Gastrocnemius medialis (tissue), 4 donors: Measurements from ENCODE around the gene IFNA21. TPM values are rescaled to one million over a fixed set of nuclear protein-coding genes. Genes with fewer than 3 reads are reported as not detected.

Experiments used
- ATAC-seq, 2 donors: fragments of 150-250 bp; one replicate each; pipeline ENCODE4 v1.9.1; 2016
- DNase-seq, 2 donors: peaks; one replicate each; pipeline ENCODE4 v3.0.0-alpha.2; 2019
- H3K27ac ChIP-seq, 4 donors: fragments of 200-600 bp; sonication (generic); 1 replicate in 1 of 4; 2 replicates in 3 of 4; pipeline ENCODE4 v1.5.1; 2016 to 2018; ENCODE audit warnings: mild to moderate bottlenecking in 2 of 4, moderate library complexity in 1 of 4
- H3K27me3 ChIP-seq, 3 donors: fragments of 200-600 bp; sonication (generic) in 2 of 3; 1 replicate in 1 of 3; 2 replicates in 2 of 3; pipeline versions ENCODE4 v1.5.1 to v1.6.0; 2016 to 2019; ENCODE audit warnings: mild to moderate bottlenecking in 1 of 3, moderate library complexity in 1 of 3
- H3K36me3 ChIP-seq, 2 donors: fragments of 200-600 bp; sonication (generic) in 1 of 2; one replicate each; pipeline ENCODE4 v1.5.1; 2017 to 2018
- H3K4me1 ChIP-seq, 2 donors: fragments of 200-600 bp; sonication (generic) in 1 of 2; one replicate each; pipeline ENCODE4 v1.5.1; 2016 to 2017; ENCODE audit warnings: mild to moderate bottlenecking in 2 of 2
- H3K4me3 ChIP-seq, 4 donors: fragments of 200-600 bp; sonication (generic) in 3 of 4; 1 replicate in 1 of 4; 2 replicates in 3 of 4; pipeline ENCODE4 v1.5.1; 2016 to 2019; ENCODE audit warnings: mild to moderate bottlenecking in 2 of 4
- H3K9me3 ChIP-seq, 3 donors: fragments of 200-600 bp; sonication (generic) in 2 of 3; 1 replicate in 1 of 3; 2 replicates in 2 of 3; pipeline ENCODE4 v1.5.1; 2016 to 2019
- CTCF ChIP-seq, 5 experiments: fragments of 450-650 bp in 3 of 5; fragments of 200-600 bp in 2 of 5; sonication (generic) in 2 of 5; IDR thresholded peaks in 4 of 5; conservative IDR thresholded peaks in 1 of 5; 1 replicate in 4 of 5; 2 replicates in 1 of 5; pipeline ENCODE4 v1.5.1; 2016 to 2019; ENCODE audit warnings: antibody characterized with exemption in 5 of 5, mild to moderate bottlenecking in 3 of 5, moderate library complexity in 3 of 5
- POLR2A ChIP-seq, 2 donors: fragments of 450-650 bp; IDR thresholded peaks; one replicate each; pipeline ENCODE4 v1.6.1; 2017; ENCODE audit warnings: antibody characterized with exemption in 2 of 2, mild to moderate bottlenecking in 2 of 2, moderate library complexity in 2 of 2
- in situ Hi-C, 4 donors: fragments of 200-750 bp; cut with MboI; loops; one replicate each; pipeline versions ENCODE4 v1.15.0 to v1.8.0; 2017; ENCODE audit warnings: low sequenced_read_pairs in 4 of 4
- intact Hi-C: fragments of 100-400 bp; cut with DNase I; formaldehyde crosslinking; loops from one replicate; pipeline ENCODE4 v1.15.1; 2023; ENCODE audit warnings: low total_unique reads
- total RNA-seq, 4 donors: library from RNA; depleted of rRNA; stranded (reverse); fragments of >200 nt; gene quantifications; one replicate each; pipeline versions ENCODE4 v1.1.0 to v1.2.3, GENCODE V29; 2016

Gene IFNA21
- total RNA-seq, 4 donors from 2014 or later = not detected

GRCh38 chr9:21171351-21171750 is 4.9 kb upstream of the IFNA21 start:
- Histone ChIP-seq H3K27me3 (no peaks in the 10 kb centered on the region), H3K4me3 (no peak overlapping the region), H3K9me3 (no peaks in the 10 kb centered on the region), H3K4me1 (no peaks in the 10 kb centered on the region), H3K36me3 (no peaks in the 10 kb centered on the region), H3K27ac (no peak overlapping the region)
- DNase-seq (no peak), ATAC-seq (no peak)
- no peak for TF ChIP-seq POLR2A (IDR thresholded peaks at IDR 0.05)
- TF ChIP-seq CTCF (IDR thresholded peaks at IDR 0.05 in 4 of 5, conservative IDR thresholded peaks at IDR 0.05 in 1 of 5) = no peak
- intact Hi-C loops (no loop called here), in situ Hi-C loops (no loop called here)

GRCh38 chr9:21165516-21165915 is 944 bp downstream of the IFNA21 start:
- Histone ChIP-seq H3K27ac (no peak overlapping the region), H3K4me3 (no peak overlapping the region), H3K36me3 (no peaks in the 10 kb centered on the region), H3K9me3 (no peaks in the 10 kb centered on the region), H3K27me3 (no peaks in the 10 kb centered on the region), H3K4me1 (no peaks in the 10 kb centered on the region)
- intact Hi-C loops = no loop called here
- in situ Hi-C loops = no loop called here
- ATAC-seq (no peak), DNase-seq (no peak)
- TF ChIP-seq CTCF (IDR thresholded peaks at IDR 0.05 in 4 of 5, conservative IDR thresholded peaks at IDR 0.05 in 1 of 5) = no peak
- TF ChIP-seq POLR2A (IDR thresholded peaks at IDR 0.05) = no peak

- H3K27me3 ChIP-seq = no peaks in the 10 kb centered on the region
- no peak for ATAC-seq
- in situ Hi-C loops = no loop called here
Measured at GRCh38 chr9:21160178-21160577, 6.3 kb downstream of the IFNA21 start.

GRCh38 chr9:21155501-21155900 is 11.0 kb downstream of the IFNA21 start:
- Histone ChIP-seq H3K9me3 (no peaks in the 10 kb centered on the region), H3K27ac (no peak overlapping the region), H3K4me3 (no peak overlapping the region), H3K36me3 (no peaks in the 10 kb centered on the region), H3K4me1 (no peaks in the 10 kb centered on the region), H3K27me3 (no peaks in the 10 kb centered on the region)
- in situ Hi-C loops = no loop called here
- no peak for TF ChIP-seq POLR2A (IDR thresholded peaks at IDR 0.05)
- TF ChIP-seq CTCF (IDR thresholded peaks at IDR 0.05 in 4 of 5, conservative IDR thresholded peaks at IDR 0.05 in 1 of 5) = no peak
- DNase-seq (no peak), ATAC-seq (no peak)
- intact Hi-C loops = no loop called here

More at GRCh38 chr9:21160178-21160577, 6.3 kb downstream of the IFNA21 start:
- H3K9me3 ChIP-seq = no peaks in the 10 kb centered on the region
- TF ChIP-seq CTCF (IDR thresholded peaks at IDR 0.05 in 4 of 5, conservative IDR thresholded peaks at IDR 0.05 in 1 of 5) = no peak
- no peak for TF ChIP-seq POLR2A (IDR thresholded peaks at IDR 0.05)
- H3K4me1 ChIP-seq = no peaks in the 10 kb centered on the region
- no peak overlapping the region for H3K27ac ChIP-seq
- H3K36me3 ChIP-seq = no peaks in the 10 kb centered on the region
- H3K4me3 ChIP-seq = no peak overlapping the region
- intact Hi-C loops = loop anchor here (5.0 kb wide), 1 partner anchor 1273 kb away; no protein-coding TSS in a partner anchor
- DNase-seq = no peak

- DNase-seq (no peak), ATAC-seq (no peak)
- no peak for TF ChIP-seq CTCF (IDR thresholded peaks at IDR 0.05 in 4 of 5, conservative IDR thresholded peaks at IDR 0.05 in 1 of 5)
- TF ChIP-seq POLR2A (IDR thresholded peaks at IDR 0.05) = no peak
Measured at GRCh38 chr9:21154018-21154608, 12.3 kb downstream of the IFNA21 start.

More at GRCh38 chr9:21154018-21154608, 12.3 kb downstream of the IFNA21 start:
- no peak overlapping the region for H3K4me3 ChIP-seq
- H3K4me1 ChIP-seq = no peaks in the 10 kb centered on the region
- in situ Hi-C loops = no loop called here
- no peaks in the 10 kb centered on the region for H3K36me3 ChIP-seq
- no peaks in the 10 kb centered on the region for H3K9me3 ChIP-seq
- H3K27me3 ChIP-seq = no peaks in the 10 kb centered on the region
- H3K27ac ChIP-seq = no peak overlapping the region
- intact Hi-C loops = no loop called here
